Endodermal cell (in vitro differentiated cells): ENCODE measurements around the gene GCGR. TPM values are rescaled to one million over a fixed set of nuclear protein-coding genes. Genes with fewer than 3 reads are reported as not detected.

Source experiments
- DNase-seq: peaks from one replicate; pipeline ENCODE4 v3.0.0-alpha.2; 2017
- H3K27ac ChIP-seq: 2 replicates; pipeline ENCODE4 v1.5.1; 2013; ENCODE audit warnings: mild to moderate bottlenecking, low read depth, low read length, moderate library complexity
- H3K27me3 ChIP-seq: 2 replicates; pipeline ENCODE4 v1.6.1; 2013; ENCODE audit warnings: mild to moderate bottlenecking, low read length, moderate library complexity; ENCODE audit not compliant: insufficient read depth, control insufficient read depth, poor library complexity, severe bottlenecking
- H3K36me3 ChIP-seq: 2 replicates; pipeline ENCODE4 v1.7.0; 2013; ENCODE audit warnings: mild to moderate bottlenecking, low read length, moderate library complexity; ENCODE audit not compliant: control insufficient read depth, insufficient read depth
- H3K4me1 ChIP-seq: one replicate; pipeline ENCODE4 v1.7.0; 2013; ENCODE audit warnings: low read length; ENCODE audit not compliant: control insufficient read depth, insufficient read depth
- H3K4me3 ChIP-seq: 2 replicates; pipeline ENCODE4 v1.5.1; 2013; ENCODE audit warnings: mild to moderate bottlenecking, low read length, moderate library complexity
- H3K9ac ChIP-seq: 2 replicates; pipeline ENCODE4 v1.6.1; 2013; ENCODE audit warnings: mild to moderate bottlenecking, low read length, moderate library complexity; ENCODE audit not compliant: poor library complexity, severe bottlenecking; ENCODE audit errors: extremely low read depth
- H3K9me3 ChIP-seq: 2 replicates; pipeline ENCODE4 v1.6.1; 2013; ENCODE audit warnings: mild to moderate bottlenecking, low read length, moderate library complexity; ENCODE audit not compliant: control insufficient read depth
- H3K27ac Mint-ChIP-seq: 2 replicates; pipeline ENCODE4 v1.8.0; 2020; ENCODE audit warnings: mixed read lengths
- H3K27me3 Mint-ChIP-seq: 2 replicates; pipeline ENCODE4 v1.8.0; 2021; ENCODE audit warnings: mild to moderate bottlenecking, mixed read lengths; ENCODE audit not compliant: insufficient read depth
- H3K36me3 Mint-ChIP-seq: 2 replicates; pipeline ENCODE4 v1.8.0; 2020; ENCODE audit warnings: low read depth, mixed read lengths
- H3K4me1 Mint-ChIP-seq: 2 replicates; pipeline ENCODE4 v1.8.0; 2020; ENCODE audit warnings: mixed read lengths
- H3K4me3 Mint-ChIP-seq: 2 replicates; pipeline ENCODE4 v1.8.0; 2020; ENCODE audit warnings: mild to moderate bottlenecking, moderate library complexity, mixed read lengths
- H3K9me3 Mint-ChIP-seq: 2 replicates; pipeline ENCODE4 v1.8.0; 2020; ENCODE audit warnings: mild to moderate bottlenecking, mixed read lengths
- WGBS, 2 experiments: methylation state at CpG; one replicate each; pipeline versions ENCODE4 v1.1.5 to v1.1.7; 2013; ENCODE audit warnings: missing lambda C conversion rate in 2 of 2, mixed read lengths in 1 of 2; ENCODE audit not compliant: insufficient coverage in 1 of 2, insufficient read length in 1 of 2; 5-methylcytosine and 5-hydroxymethylcytosine counted together
- total RNA-seq, 2 donors: library from RNA; stranded (reverse); fragmentation: NEBNext Ultra II Directional in 1 of 2; extraction: Animal tissue kit (Norgen Biotek cat#: 25700) in 1 of 2; gene quantifications; 2 replicates in 1 of 2; 3 replicates in 1 of 2; pipeline ENCODE4 v1.2.1, GENCODE V29; 2021
- TF ChIP-seq, protein P1 (sequence below): fragments of 200-600 bp; sonication (generic); conservative IDR thresholded peaks from 2 replicates; pipeline ENCODE4 v1.5.0; 2021; ENCODE audit warnings: antibody characterized with exemption, mild to moderate bottlenecking

The GCGR gene
- total RNA-seq, 2 donors from 2014 or later, result 4.0 TPM; not detected in 1

DNA sequence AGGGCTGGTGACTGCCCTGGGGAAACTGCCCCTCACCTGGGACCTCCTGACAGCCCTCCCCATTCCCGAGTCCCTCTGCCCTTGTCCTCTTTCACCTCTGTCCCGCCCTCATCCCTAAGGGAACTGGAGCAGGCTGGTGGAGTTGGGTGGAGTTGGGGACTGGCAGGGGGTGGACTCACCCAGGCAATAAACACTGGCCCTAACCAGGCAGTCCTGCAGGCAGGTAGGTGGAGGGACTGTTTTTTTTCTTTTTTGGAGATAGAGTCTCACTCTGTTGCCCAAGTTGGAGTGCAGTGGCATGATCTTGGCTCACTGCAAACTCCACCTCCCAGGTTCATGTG lies 11.7 kb downstream of the GCGR start:
- Histone ChIP-seq H3K4me3 (no peak overlapping the region), H3K27ac (no peak overlapping the region), H3K4me1 (no peaks in the 10 kb centered on the region), H3K9me3 (no peaks in the 10 kb centered on the region), H3K36me3 (no peaks in the 10 kb centered on the region), H3K9ac (no peak overlapping the region), H3K27me3 (no peaks in the 10 kb centered on the region)
- peaks cover 7% of the 10 kb centered on the region for H3K27me3 Mint-ChIP-seq
- TF ChIP-seq, protein P1, sequence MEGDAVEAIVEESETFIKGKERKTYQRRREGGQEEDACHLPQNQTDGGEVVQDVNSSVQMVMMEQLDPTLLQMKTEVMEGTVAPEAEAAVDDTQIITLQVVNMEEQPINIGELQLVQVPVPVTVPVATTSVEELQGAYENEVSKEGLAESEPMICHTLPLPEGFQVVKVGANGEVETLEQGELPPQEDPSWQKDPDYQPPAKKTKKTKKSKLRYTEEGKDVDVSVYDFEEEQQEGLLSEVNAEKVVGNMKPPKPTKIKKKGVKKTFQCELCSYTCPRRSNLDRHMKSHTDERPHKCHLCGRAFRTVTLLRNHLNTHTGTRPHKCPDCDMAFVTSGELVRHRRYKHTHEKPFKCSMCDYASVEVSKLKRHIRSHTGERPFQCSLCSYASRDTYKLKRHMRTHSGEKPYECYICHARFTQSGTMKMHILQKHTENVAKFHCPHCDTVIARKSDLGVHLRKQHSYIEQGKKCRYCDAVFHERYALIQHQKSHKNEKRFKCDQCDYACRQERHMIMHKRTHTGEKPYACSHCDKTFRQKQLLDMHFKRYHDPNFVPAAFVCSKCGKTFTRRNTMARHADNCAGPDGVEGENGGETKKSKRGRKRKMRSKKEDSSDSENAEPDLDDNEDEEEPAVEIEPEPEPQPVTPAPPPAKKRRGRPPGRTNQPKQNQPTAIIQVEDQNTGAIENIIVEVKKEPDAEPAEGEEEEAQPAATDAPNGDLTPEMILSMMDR, result no peak
- no peaks in the 10 kb centered on the region for H3K9me3 Mint-ChIP-seq
- no peak for DNase-seq
- H3K36me3 Mint-ChIP-seq, result no peaks in the 10 kb centered on the region
- H3K4me1 Mint-ChIP-seq, result no peaks in the 10 kb centered on the region
- 86% methylated on average over 1 of the region's 2 CpGs; no CpG with 5 or more reads in 1 of the 2 experiments for WGBS, 2 experiments
- H3K27ac Mint-ChIP-seq, result no peak overlapping the region
- no peak overlapping the region for H3K4me3 Mint-ChIP-seq

DNA sequence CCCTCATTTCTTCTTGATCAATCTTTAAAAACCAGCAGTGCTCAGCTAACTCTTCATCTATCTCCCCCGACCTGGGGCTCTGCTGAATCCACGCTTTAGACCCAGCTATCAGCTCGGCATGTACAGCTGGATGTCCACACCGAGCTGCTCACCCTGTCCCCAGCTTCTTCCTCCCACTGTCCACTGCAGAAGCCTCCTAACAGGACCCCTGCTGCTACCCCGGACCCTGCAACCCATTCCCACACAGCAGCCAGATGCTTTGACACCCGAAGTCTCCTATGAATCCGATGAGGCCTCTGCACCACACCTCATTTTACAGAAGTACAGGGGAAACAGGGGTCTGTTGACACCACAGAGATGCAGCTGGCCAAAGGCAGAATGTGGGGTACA lies 13.8 kb downstream of the GCGR start:
- H3K9ac ChIP-seq, result no peak overlapping the region
- no peaks in the 10 kb centered on the region for H3K36me3 ChIP-seq
- peaks cover 7% of the 10 kb centered on the region for H3K27me3 Mint-ChIP-seq
- H3K27ac ChIP-seq, result no peak overlapping the region
- no peaks in the 10 kb centered on the region for H3K27me3 ChIP-seq
- WGBS, 2 experiments, result 59 to 79% methylated on average over 5 to 7 of the region's 7 CpGs
- H3K4me3 Mint-ChIP-seq, result no peak overlapping the region
- H3K9me3 ChIP-seq, result no peaks in the 10 kb centered on the region
- no peak for DNase-seq
- H3K4me1 ChIP-seq, result no peaks in the 10 kb centered on the region
- H3K4me3 ChIP-seq, result no peak overlapping the region
- H3K36me3 Mint-ChIP-seq, result peaks cover 2% of the 10 kb centered on the region
- TF ChIP-seq, protein P1, result no peak
- no peaks in the 10 kb centered on the region for H3K9me3 Mint-ChIP-seq
- no peaks in the 10 kb centered on the region for H3K4me1 Mint-ChIP-seq
- no peak overlapping the region for H3K27ac Mint-ChIP-seq

DNA sequence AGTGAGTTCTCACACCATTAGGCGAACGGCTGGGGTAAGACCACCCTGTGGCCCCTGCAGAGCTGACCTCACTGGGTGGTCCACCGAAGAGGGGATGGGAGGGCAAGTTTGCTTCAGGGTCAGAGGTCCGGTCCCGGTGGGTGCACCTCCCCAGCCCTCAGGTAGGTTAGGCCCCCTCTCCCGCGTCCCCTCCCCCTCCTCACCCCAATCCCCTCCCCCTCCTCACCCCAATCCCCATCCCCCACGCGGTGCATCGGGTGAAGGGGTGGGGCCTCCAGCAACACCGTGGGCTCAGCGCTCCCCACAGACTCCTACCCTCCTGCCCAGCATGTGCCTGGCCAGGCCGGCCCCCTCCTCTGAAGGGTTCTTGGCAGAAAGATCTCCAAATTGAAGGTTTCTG lies 15.8 kb downstream of the GCGR start:
- Histone ChIP-seq H3K9me3 (no peaks in the 10 kb centered on the region), H3K27ac (no peak overlapping the region), H3K4me1 (no peaks in the 10 kb centered on the region), H3K27me3 (no peaks in the 10 kb centered on the region), H3K4me3 (no peak overlapping the region), H3K36me3 (no peaks in the 10 kb centered on the region), H3K9ac (no peak overlapping the region)
- Mint-ChIP-seq H3K4me3 (no peak overlapping the region), H3K27me3 (peaks cover 7% of the 10 kb centered on the region), H3K36me3 (peaks cover 7% of the 10 kb centered on the region), H3K27ac (no peak overlapping the region), H3K9me3 (no peaks in the 10 kb centered on the region), H3K4me1 (no peaks in the 10 kb centered on the region)
- DNase-seq, result no peak
- TF ChIP-seq, protein P1, result no peak
- 68 to 69% methylated on average over 3 to 10 of the region's 13 CpGs for WGBS, 2 experiments
